Activated CD8-positive, alpha-beta memory T cell treated with anti-CD3 and anti-CD28 coated beads, Interleukin-2, amount 10 ng/mL, durations not matched to agents 7 days and 5 days (primary cell): Measurements from ENCODE around the gene USP12. TPM values are rescaled to one million over a fixed set of nuclear protein-coding genes. Genes with fewer than 3 reads are reported as not detected.
"Not testable (repeated sequence)": the region's sequence is repeated elsewhere in the genome, so short reads cannot be mapped to it uniquely, and the experiment has no call there.

ENCODE experiments used
- ATAC-seq: fragments of 150-1000 bp; cut with Tn5 transposase; one replicate; pipeline ENCODE4 v1.10.0; 2021; ENCODE audit warnings: moderate library complexity
- CTCF ChIA-PET: fragments of 350-600 bp; sonication (Branson Sonifier 250); formaldehyde crosslinking; loops from one replicate; lab custom pipeline; 2021; ENCODE audit warnings: antibody characterized with exemption; lab: Charles Lee
- DNase-seq: peaks from one replicate; pipeline ENCODE4 v3.0.0-alpha.2; 2020
- H3K27ac Mint-ChIP-seq: one replicate; pipeline ENCODE4 v1.8.0; 2021; ENCODE audit warnings: mild to moderate bottlenecking, mixed read lengths
- H3K27me3 Mint-ChIP-seq: one replicate; pipeline ENCODE4 v1.8.0; 2021; ENCODE audit warnings: mixed read lengths
- H3K36me3 Mint-ChIP-seq: one replicate; pipeline ENCODE4 v1.8.0; 2021; ENCODE audit warnings: mild to moderate bottlenecking, mixed read lengths
- H3K4me1 Mint-ChIP-seq: one replicate; pipeline ENCODE4 v1.8.0; 2021; ENCODE audit warnings: mixed read lengths
- H3K4me3 Mint-ChIP-seq: one replicate; pipeline ENCODE4 v1.8.0; 2021; ENCODE audit warnings: mild to moderate bottlenecking, moderate library complexity, mixed read lengths
- H3K9me3 Mint-ChIP-seq: one replicate; pipeline ENCODE4 v1.8.0; 2022; ENCODE audit warnings: low read depth, mixed read lengths
- total RNA-seq, 2 experiments: library from RNA; stranded (reverse); gene quantifications; one replicate each; pipeline ENCODE4 v1.2.3, GENCODE V29; 2021

Gene USP12
- total RNA-seq, 2 experiments from 2014 or later, result 32.0 to 38.9 TPM

DNA sequence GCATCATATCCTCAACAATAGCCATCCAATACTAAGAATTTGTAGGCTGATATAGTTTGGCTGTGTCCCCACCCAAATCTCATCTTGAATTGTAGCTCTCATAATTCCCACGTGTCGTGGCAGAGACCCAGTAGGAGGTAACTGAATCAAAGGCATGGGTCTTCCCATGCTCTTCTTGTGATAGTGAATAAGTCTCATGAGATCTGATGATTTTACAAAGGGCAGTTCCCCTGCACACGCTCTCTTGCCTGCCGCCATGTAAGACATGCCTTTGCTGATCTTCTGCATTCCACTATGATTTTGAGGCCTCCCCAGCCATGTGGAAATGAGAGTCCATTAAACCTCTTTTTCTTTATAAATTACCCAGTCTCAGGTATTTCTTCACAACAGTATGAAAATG lies 48.2 kb downstream of the USP12 start:
- Mint-ChIP-seq H3K36me3 (peaks cover 68% of the 10 kb centered on the region), H3K4me1 (peaks cover 56% of the 10 kb centered on the region), H3K9me3 (peaks cover 17% of the 10 kb centered on the region)
- not testable (repeated sequence) for H3K27me3 Mint-ChIP-seq, DNase-seq, ATAC-seq, H3K27ac Mint-ChIP-seq, H3K4me3 Mint-ChIP-seq
- CTCF ChIA-PET, result interaction anchor here (0.7 to 1.2 kb wide), 2 partner anchors 13 to 16 kb away, joined by 3 read pairs; no protein-coding TSS in a partner anchor

DNA sequence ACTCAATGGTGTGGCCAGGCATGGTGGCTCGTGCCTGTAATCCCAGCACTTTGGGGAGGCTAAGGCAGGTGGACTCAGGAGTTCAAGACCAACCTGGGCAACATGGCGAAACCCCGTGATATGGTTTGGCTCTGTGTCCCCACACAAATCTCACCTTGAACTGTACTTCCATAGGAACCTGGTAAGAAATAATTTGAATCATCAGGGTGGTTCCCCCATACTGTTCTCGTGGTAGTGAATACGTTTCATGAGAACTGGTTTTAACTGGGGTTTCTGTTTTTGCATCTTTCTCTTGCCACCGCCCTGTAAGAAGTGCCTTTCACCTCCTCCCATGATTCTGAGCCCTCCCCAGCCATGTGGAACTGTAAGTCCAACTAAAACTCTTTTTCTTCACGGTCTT lies 49.6 kb downstream of the USP12 start:
- DNase-seq, result no peak
- CTCF ChIA-PET, result no interaction called here
- H3K4me1 Mint-ChIP-seq, result peaks cover 46% of the 10 kb centered on the region
- no peak for ATAC-seq
- no peaks in the 10 kb centered on the region for H3K27me3 Mint-ChIP-seq
- H3K4me3 Mint-ChIP-seq, result no peak overlapping the region
- H3K27ac Mint-ChIP-seq, result no peak overlapping the region
- H3K36me3 Mint-ChIP-seq, result peaks cover 67% of the 10 kb centered on the region
- H3K9me3 Mint-ChIP-seq, result peaks cover 17% of the 10 kb centered on the region

DNA sequence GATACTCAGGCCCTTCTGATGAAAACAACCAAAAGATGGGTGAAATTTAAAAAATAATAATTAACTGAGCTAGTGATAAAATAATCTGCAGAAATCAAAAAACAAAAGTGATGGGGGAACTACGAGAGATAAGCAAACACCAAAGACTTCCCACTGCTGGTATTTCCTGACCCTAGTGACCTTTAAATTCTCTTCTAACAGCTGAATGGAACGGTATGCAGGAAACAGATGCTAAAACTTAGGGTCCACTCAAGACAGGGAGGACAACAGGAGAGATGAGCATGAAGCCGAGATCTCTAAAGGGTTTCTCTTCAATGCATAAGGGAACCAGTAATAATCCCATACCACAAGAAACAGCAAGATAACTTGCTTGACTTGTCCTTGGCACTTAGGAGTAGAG lies 50.8 kb downstream of the USP12 start:
- DNase-seq (no peak), ATAC-seq (no peak)
- Mint-ChIP-seq H3K4me3 (no peak overlapping the region), H3K9me3 (peaks cover 17% of the 10 kb centered on the region), H3K4me1 (peaks cover 35% of the 10 kb centered on the region), H3K27me3 (no peaks in the 10 kb centered on the region), H3K36me3 (peaks cover 73% of the 10 kb centered on the region), H3K27ac (no peak overlapping the region)
- CTCF ChIA-PET, result no interaction called here

DNA sequence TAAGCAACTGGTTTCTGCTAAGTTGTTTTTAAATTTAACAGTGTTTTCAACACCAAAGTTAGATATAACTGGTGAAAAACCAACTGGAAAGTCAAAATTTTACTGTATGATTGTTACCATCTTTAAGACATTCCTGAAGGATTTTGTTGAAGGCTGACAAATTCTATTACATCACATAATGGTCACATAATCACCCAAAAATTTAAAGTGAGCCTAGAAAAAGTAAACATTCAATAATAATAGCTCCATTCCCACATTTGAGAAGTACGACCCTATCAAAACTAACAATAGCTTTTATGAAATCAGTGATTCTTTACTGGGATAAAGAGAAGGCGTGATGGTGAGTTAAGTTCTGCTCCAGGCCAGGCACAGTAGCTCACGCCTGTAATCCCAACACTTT lies 51.6 kb downstream of the USP12 start:
- Mint-ChIP-seq H3K9me3 (peaks cover 14% of the 10 kb centered on the region), H3K4me3 (no peak overlapping the region), H3K36me3 (peaks cover 75% of the 10 kb centered on the region), H3K27me3 (no peaks in the 10 kb centered on the region), H3K4me1 (peaks cover 38% of the 10 kb centered on the region), H3K27ac (no peak overlapping the region)
- CTCF ChIA-PET, result no interaction called here
- no peak for ATAC-seq
- DNase-seq, result no peak

DNA sequence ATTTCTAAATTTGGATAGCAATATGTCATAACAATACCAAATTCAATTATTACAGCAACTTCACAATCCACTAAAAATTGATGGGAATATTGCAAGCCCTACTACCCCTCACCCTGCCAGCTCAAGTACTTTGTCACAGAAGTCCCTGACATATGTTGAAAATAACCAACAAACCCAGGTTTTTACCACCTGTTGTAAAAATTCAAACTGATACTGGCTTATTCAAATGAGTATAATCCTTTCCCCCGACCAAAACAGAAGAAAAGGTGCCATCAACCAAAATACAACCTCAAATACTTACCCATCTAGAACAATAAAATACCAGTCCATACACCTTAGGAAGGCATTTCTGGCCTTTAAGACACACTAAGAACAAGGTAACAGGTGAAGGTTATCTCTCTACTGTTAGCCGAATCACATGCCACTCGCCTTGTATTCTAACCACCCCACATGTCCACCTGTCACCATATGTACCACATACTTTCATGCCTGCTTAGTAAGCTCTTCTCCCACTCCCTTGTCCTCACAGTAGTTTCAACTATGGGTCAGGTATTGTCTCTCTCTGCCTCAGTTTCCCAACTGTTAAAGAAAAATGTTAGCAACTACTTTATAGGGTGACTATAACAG lies 53.1 kb downstream of the USP12 start:
- H3K36me3 Mint-ChIP-seq, result peaks cover 66% of the 10 kb centered on the region
- no peaks in the 10 kb centered on the region for H3K27me3 Mint-ChIP-seq
- DNase-seq (no peak), ATAC-seq (no peak)
- H3K4me3 Mint-ChIP-seq, result no peak overlapping the region
- H3K9me3 Mint-ChIP-seq, result peaks cover 7% of the 10 kb centered on the region
- H3K27ac Mint-ChIP-seq, result no peak overlapping the region
- CTCF ChIA-PET, result no interaction called here
- peaks cover 37% of the 10 kb centered on the region for H3K4me1 Mint-ChIP-seq

DNA sequence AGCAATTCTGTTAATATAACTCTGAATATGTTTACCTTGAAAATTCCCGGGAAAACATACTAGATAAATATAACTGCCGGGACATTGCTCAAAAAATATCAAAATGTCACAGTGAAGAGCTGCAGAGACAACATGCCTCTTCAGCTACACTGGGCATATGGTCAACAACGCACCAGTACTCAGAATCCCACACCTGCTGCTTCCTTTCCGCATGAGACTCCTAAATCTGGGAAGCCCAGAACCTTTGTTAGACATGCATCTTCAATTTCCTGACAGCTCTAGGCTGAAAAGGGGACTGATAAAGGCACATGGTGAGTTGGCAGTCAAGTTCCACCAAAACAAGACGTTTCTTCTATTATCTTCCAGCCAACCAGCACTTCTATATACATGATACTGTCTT lies 53.7 kb downstream of the USP12 start:
- H3K27me3 Mint-ChIP-seq, result no peaks in the 10 kb centered on the region
- peaks cover 65% of the 10 kb centered on the region for H3K36me3 Mint-ChIP-seq
- DNase-seq (no peak), ATAC-seq (no peak)
- no peak overlapping the region for H3K27ac Mint-ChIP-seq
- CTCF ChIA-PET, result no interaction called here
- H3K9me3 Mint-ChIP-seq, result peaks cover 3% of the 10 kb centered on the region
- no peak overlapping the region for H3K4me3 Mint-ChIP-seq
- H3K4me1 Mint-ChIP-seq, result peaks cover 37% of the 10 kb centered on the region

DNA sequence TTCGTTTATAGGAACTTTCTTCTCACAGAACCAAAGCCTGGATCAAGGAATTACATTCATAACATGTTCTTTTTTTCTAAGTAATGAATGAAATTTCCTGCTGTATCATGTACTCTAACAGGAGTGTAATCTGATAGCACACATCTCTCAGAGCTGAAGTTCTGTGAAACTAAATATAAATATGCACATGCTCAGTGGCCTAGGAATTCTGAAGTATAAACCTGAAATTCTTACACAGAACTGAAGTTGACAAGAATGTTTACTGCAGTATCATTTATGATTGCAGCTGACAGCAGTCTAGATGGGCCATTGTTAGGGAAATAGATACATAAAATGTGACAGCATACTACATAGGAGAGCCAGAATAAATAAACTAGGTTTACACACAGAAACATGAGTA lies 54.5 kb downstream of the USP12 start:
- DNase-seq (no peak), ATAC-seq (no peak)
- peaks cover 64% of the 10 kb centered on the region for H3K36me3 Mint-ChIP-seq
- CTCF ChIA-PET, result no interaction called here
- H3K27me3 Mint-ChIP-seq, result no peaks in the 10 kb centered on the region
- H3K9me3 Mint-ChIP-seq, result peaks cover under 1% of the 10 kb centered on the region
- no peak overlapping the region for H3K27ac Mint-ChIP-seq
- H3K4me3 Mint-ChIP-seq, result no peak overlapping the region
- peaks cover 36% of the 10 kb centered on the region for H3K4me1 Mint-ChIP-seq

DNA sequence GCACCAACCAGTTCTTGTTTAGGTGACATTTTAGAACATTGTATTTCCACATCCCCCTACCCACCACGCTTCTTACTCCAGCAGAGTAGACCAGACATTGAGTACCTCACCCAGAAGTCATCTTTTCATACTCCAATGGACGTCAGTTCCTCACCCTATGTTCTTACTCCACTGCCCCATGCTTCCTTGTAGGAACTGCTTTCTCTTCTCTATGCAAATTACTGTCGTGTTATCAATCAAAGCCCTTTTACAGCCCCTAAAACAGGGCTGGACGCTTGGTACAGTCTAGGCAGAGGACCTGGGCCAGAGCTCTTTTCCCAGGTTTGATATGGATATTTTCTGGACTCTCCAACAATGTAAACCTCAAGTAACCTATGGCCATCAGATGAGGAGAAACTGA lies 58.2 kb downstream of the USP12 start:
- no peaks in the 10 kb centered on the region for H3K27me3 Mint-ChIP-seq
- no peak for ATAC-seq
- H3K36me3 Mint-ChIP-seq, result peaks cover 46% of the 10 kb centered on the region
- no peak for DNase-seq
- H3K4me1 Mint-ChIP-seq, result peaks cover 20% of the 10 kb centered on the region
- H3K9me3 Mint-ChIP-seq, result no peaks in the 10 kb centered on the region
- CTCF ChIA-PET, result interaction anchor here (0.6 to 1.1 kb wide), 2 partner anchors 16 to 252 kb away, joined by 3 read pairs; no protein-coding TSS in a partner anchor
- no peak overlapping the region for H3K4me3 Mint-ChIP-seq
- no peak overlapping the region for H3K27ac Mint-ChIP-seq

DNA sequence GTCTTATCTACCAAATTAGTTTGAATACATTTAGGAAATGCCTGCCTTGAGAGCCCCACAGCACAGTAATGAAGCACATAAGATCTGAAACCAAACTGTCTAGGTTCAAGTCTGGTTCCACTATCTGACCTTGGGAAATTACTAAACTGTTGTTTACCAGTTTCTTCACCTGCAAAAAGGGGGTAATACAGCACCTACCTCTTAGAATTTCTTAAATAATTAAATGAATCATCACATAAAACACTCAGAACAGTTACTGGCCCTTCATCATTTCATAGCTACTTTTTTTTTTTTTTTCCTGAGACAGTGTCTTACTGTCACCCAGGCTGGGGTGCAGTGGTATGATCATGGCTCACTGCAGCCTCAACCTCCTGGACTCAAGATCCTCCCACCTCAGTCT lies 59.6 kb downstream of the USP12 start:
- Mint-ChIP-seq H3K4me1 (peaks cover 19% of the 10 kb centered on the region), H3K4me3 (no peak overlapping the region), H3K36me3 (peaks cover 42% of the 10 kb centered on the region), H3K9me3 (no peaks in the 10 kb centered on the region), H3K27ac (no peak overlapping the region), H3K27me3 (no peaks in the 10 kb centered on the region)
- DNase-seq, result no peak
- CTCF ChIA-PET, result no interaction called here
- ATAC-seq, result no peak

DNA sequence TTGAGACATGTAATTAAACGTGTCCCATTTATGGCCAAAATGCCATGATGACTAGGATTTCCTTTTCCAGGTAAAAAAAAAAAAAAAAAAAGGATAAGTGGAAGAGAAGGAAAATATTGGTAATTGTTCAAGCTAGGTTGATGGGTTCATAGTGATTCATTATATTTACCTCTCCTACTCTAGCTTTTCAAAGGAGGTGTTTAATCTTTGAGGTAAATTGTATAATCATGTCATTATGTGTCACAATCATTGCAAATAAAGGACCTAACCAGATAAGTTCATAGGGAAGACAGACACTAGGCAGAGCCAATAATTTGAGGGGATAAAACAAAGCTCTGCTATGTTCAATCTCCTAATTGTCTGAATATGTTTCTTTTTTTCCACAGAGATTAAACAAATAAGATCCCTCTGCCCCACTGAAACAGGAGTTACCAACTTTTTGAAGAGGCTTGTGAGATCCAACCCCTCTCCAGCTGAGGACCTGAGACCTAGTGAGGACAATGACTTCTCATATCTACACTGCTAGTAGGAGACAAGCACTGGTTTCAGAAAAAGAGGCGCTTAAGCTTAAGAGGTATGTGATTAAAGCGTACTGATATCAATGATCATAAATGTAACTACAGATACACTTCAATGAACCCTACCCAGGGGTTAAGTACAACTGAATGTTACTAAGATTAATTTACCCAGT lies 61.4 kb downstream of the USP12 start:
- H3K27me3 Mint-ChIP-seq, result no peaks in the 10 kb centered on the region
- CTCF ChIA-PET, result interaction anchor here (0.6 to 0.9 kb wide), 3 partner anchors 13 to 1821 kb away, joined by 3 read pairs; no protein-coding TSS in a partner anchor
- ATAC-seq, result no peak
- peaks cover 16% of the 10 kb centered on the region for H3K4me1 Mint-ChIP-seq
- H3K9me3 Mint-ChIP-seq, result no peaks in the 10 kb centered on the region
- DNase-seq, result no peak
- H3K27ac Mint-ChIP-seq, result no peak overlapping the region
- H3K4me3 Mint-ChIP-seq, result no peak overlapping the region
- peaks cover 36% of the 10 kb centered on the region for H3K36me3 Mint-ChIP-seq

DNA sequence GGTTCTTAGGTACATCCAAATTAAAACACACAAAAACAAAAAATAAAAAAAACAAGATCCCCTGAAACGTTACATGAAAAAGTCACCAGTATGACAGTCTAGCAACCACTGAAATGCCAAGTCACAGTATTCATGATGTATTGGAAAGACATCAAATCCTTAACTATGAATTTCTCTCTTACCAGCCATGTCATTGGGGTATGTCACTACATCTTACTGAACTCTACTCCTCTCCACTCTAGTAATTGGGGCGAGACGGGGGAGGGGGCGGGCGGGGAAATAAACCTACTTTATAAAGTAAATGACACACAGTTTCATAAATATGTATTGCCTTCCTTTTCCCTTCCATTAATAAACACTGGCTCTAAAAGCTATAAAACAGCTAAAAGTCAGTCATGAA lies 65.5 kb downstream of the USP12 start:
- Mint-ChIP-seq H3K9me3 (no peaks in the 10 kb centered on the region), H3K36me3 (peaks cover 41% of the 10 kb centered on the region), H3K27me3 (no peaks in the 10 kb centered on the region), H3K27ac (no peak overlapping the region), H3K4me1 (peaks cover 7% of the 10 kb centered on the region), H3K4me3 (no peak overlapping the region)
- DNase-seq (no peak), ATAC-seq (no peak)
- CTCF ChIA-PET, result no interaction called here

DNA sequence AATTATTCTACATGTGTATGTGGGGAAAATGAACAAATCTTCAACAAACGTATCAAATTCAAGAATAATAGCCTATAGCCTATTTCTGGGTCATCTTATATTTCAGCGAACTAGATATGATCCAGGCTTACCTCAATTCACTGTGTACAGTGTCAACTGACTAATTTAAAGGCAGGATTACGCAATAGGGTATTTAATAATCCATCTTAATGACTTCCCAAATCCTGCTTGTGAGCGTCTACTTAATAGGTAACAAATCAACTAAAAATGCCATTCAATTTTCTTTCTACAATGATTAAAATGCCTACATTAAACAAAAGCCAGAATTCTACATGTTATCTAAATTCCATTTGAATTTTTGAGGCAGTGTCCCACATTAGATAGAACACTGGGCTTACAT lies 67.0 kb downstream of the USP12 start:
- Mint-ChIP-seq H3K27ac (no peak overlapping the region), H3K27me3 (no peaks in the 10 kb centered on the region), H3K4me3 (no peak overlapping the region), H3K9me3 (no peaks in the 10 kb centered on the region), H3K36me3 (peaks cover 50% of the 10 kb centered on the region), H3K4me1 (peaks cover 14% of the 10 kb centered on the region)
- ATAC-seq (no peak), DNase-seq (no peak)
- CTCF ChIA-PET, result no interaction called here

DNA sequence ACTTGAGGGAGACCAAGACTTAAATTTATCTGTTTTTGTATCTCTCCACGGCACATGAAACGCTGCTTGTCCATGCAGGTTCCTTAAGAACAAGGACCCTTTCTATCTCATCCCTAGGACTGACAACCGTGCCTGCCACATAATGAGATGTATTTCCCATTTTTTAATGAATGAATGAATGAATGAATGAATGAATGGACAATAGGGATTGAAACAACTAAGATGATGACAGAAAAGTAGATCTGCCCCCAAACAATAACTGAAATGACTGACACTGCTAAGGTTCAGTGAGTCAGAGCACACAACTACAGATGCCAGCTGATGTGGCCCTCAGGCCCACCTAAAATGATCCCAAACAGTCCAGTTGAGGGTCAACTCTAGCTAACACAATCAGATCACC lies 69.8 kb downstream of the USP12 start:
- no peak for DNase-seq
- H3K4me3 Mint-ChIP-seq, result no peak overlapping the region
- H3K9me3 Mint-ChIP-seq, result no peaks in the 10 kb centered on the region
- peaks cover 54% of the 10 kb centered on the region for H3K36me3 Mint-ChIP-seq
- no peak overlapping the region for H3K27ac Mint-ChIP-seq
- CTCF ChIA-PET, result interaction anchor here (0.7 kb wide), 1 partner anchor 42 kb away, joined by 3 read pairs; no protein-coding TSS in a partner anchor
- H3K4me1 Mint-ChIP-seq, result peaks cover 34% of the 10 kb centered on the region
- no peak for ATAC-seq
- no peaks in the 10 kb centered on the region for H3K27me3 Mint-ChIP-seq

DNA sequence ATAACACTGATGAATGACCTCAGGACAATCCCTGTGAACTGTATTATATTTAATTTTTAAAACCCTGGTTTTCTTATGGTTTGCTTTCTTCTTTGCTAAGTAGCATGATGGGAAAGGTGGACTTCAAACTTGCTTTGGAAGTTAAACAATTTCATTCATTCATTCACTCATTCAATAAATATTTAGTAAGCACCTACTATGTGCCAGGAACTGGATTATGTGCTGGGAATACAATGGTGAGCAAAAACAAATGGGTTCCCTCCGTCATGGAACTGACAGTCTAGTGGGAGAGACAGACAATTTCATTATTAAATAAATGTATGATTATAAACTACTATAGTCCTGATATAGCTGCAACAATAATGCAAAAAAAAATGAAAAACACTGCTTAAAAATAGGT lies 70.3 kb downstream of the USP12 start:
- peaks cover 32% of the 10 kb centered on the region for H3K4me1 Mint-ChIP-seq
- H3K4me3 Mint-ChIP-seq, result no peak overlapping the region
- no peak overlapping the region for H3K27ac Mint-ChIP-seq
- no peaks in the 10 kb centered on the region for H3K27me3 Mint-ChIP-seq
- DNase-seq (no peak), ATAC-seq (no peak)
- peaks cover 52% of the 10 kb centered on the region for H3K36me3 Mint-ChIP-seq
- CTCF ChIA-PET, result interaction anchor here (0.7 kb wide), 1 partner anchor 43 kb away, joined by 3 read pairs; no protein-coding TSS in a partner anchor
- no peaks in the 10 kb centered on the region for H3K9me3 Mint-ChIP-seq
